A549 (cell line): ENCODE measurements around the gene KRT32. TPM values are rescaled to one million over a fixed set of nuclear protein-coding genes. Genes with fewer than 3 reads are reported as not detected.
A peak's percentile ranks its signal among the peaks of the same experiment; 100 is the strongest.

Experiments used
- ATAC-seq, 2 experiments: fragments of 200-7000 bp in 1 of 2; fragments of >200 bp in 1 of 2; cut with Nextera tagmentation in 1 of 2; cut with Tn5 transposase in 1 of 2; 3 replicates each; pipeline versions ENCODE4 v1.8.0 to v1.9.1; 2018 to 2020; ENCODE audit warnings: mild to moderate bottlenecking in 1 of 2, moderate library complexity in 1 of 2
- CTCF ChIA-PET: fragments of 300-600 bp; sonication (Branson Sonifier 250); formaldehyde crosslinking; extraction: SDS; loops from one replicate; lab custom pipeline; 2021; ENCODE audit warnings: antibody characterized with exemption, inconsistent platforms; lab: Yijun Ruan, JAX
- POLR2A ChIA-PET: fragments of 350-600 bp; formaldehyde crosslinking; extraction: SDS; loops from one replicate; lab custom pipeline; 2021; ENCODE audit warnings: antibody characterized with exemption, inconsistent platforms; lab: Yijun Ruan, JAX
- DNase-seq, 2 experiments: peaks; one replicate each; pipeline versions ENCODE4 v3.0.0 to v3.0.0-alpha.2; 2011 to 2016; ENCODE audit warnings: low read depth in 1 of 2, low spot score in 1 of 2
- FAIRE-seq: peaks from 2 replicates; lab custom pipeline; 2011; peaks lifted over from hg19 to GRCh38; lab: Jason Lieb, UNC
- H3K27ac ChIP-seq, 2 experiments: fragments of >200 bp; sonication (Bioruptor Twin); formaldehyde crosslinking; 3 replicates each; pipeline ENCODE4 v1.5.1; 2016 to 2017
- H3K4me1 ChIP-seq: fragments of >200 bp; sonication (Bioruptor Twin); formaldehyde crosslinking; 3 replicates; pipeline ENCODE4 v1.6.1; 2016
- H3K4me2 ChIP-seq: fragments of >200 bp; sonication (Bioruptor Twin); formaldehyde crosslinking; 3 replicates; pipeline ENCODE4 v1.6.1; 2016
- H3K4me3 ChIP-seq: fragments of >200 bp; sonication (Bioruptor Twin); formaldehyde crosslinking; 3 replicates; pipeline ENCODE4 v1.5.1; 2016
- H3K9me3 ChIP-seq: fragments of >200 bp; sonication (Bioruptor Twin); formaldehyde crosslinking; 3 replicates; pipeline ENCODE4 v1.6.1; 2016
- CHD4 ChIP-seq: fragments of 200-600 bp; sonication (generic); IDR thresholded peaks from 2 replicates; pipeline ENCODE4 v1.6.1; 2016; ENCODE audit warnings: antibody characterized with exemption, mild to moderate bottlenecking, borderline replicate concordance
- CTCF ChIP-seq: fragments of >200 bp; sonication (Bioruptor Twin); formaldehyde crosslinking; IDR thresholded peaks from 3 replicates; pipeline ENCODE4 v1.5.1; 2016
- EHF ChIP-seq: fragments of 250-450 bp; sonication (Bioruptor Pico); IDR thresholded peaks from 2 replicates; pipeline ENCODE4 v1.5.0; 2020; ENCODE audit warnings: mild to moderate bottlenecking
- EHMT2 ChIP-seq: fragments of 200-600 bp; sonication (generic); IDR thresholded peaks from 2 replicates; pipeline ENCODE4 v1.6.1; 2016; ENCODE audit warnings: antibody characterized with exemption, low read depth, mild to moderate bottlenecking, moderate library complexity
- FOSB ChIP-seq: fragments of 250-450 bp; sonication (Bioruptor Pico); IDR thresholded peaks from 2 replicates; pipeline ENCODE4 v1.5.0; 2020; ENCODE audit warnings: mild to moderate bottlenecking, moderate library complexity
- FOXS1 ChIP-seq: fragments of 250-450 bp; sonication (Bioruptor Pico); IDR thresholded peaks from 2 replicates; pipeline ENCODE4 v1.5.0; 2020; ENCODE audit warnings: mild to moderate bottlenecking, moderate library complexity
- HDAC2 ChIP-seq: fragments of 200-600 bp; sonication (generic); IDR thresholded peaks from 2 replicates; pipeline ENCODE4 v1.6.1; 2016
- HOXA7 ChIP-seq: fragments of 250-450 bp; sonication (Bioruptor Pico); IDR thresholded peaks from 2 replicates; pipeline ENCODE4 v1.5.0; 2020; ENCODE audit warnings: mild to moderate bottlenecking, moderate library complexity
- HOXB13 ChIP-seq: fragments of 250-450 bp; sonication (Bioruptor Pico); IDR thresholded peaks from 2 replicates; pipeline ENCODE4 v1.5.0; 2020; ENCODE audit warnings: low read depth, mild to moderate bottlenecking, moderate library complexity
- HOXB5 ChIP-seq: fragments of 250-450 bp; sonication (Bioruptor Pico); IDR thresholded peaks from 2 replicates; pipeline ENCODE4 v1.5.0; 2020; ENCODE audit warnings: mild to moderate bottlenecking, moderate library complexity
- KDM1A ChIP-seq: fragments of 200-600 bp; sonication (generic); IDR thresholded peaks from 2 replicates; pipeline ENCODE4 v1.6.1; 2016; ENCODE audit warnings: low read depth, mild to moderate bottlenecking
- MAZ ChIP-seq: fragments of 150-350 bp; IDR thresholded peaks from 2 replicates; pipeline ENCODE4 v1.6.1; 2014; ENCODE audit warnings: antibody characterized with exemption, low read depth, low read length, borderline replicate concordance
- MYC ChIP-seq: IDR thresholded peaks from 2 replicates; pipeline ENCODE4 v1.6.1; 2012; ENCODE audit warnings: mild to moderate bottlenecking, inconsistent platforms, low read length, improper control_type of control experiment, borderline replicate concordance
- NPAS2 ChIP-seq: fragments of 250-450 bp; sonication (Bioruptor Pico); IDR thresholded peaks from 2 replicates; pipeline ENCODE4 v1.8.0; 2022; ENCODE audit warnings: mild to moderate bottlenecking, moderate library complexity, borderline replicate concordance
- PHF8 ChIP-seq: fragments of 200-600 bp; sonication (generic); IDR thresholded peaks from 2 replicates; pipeline ENCODE4 v1.6.1; 2016; ENCODE audit warnings: low read depth, mild to moderate bottlenecking, antibody characterized with exemption, moderate library complexity, borderline replicate concordance
- POLR2A ChIP-seq: IDR thresholded peaks from 2 replicates; pipeline ENCODE4 v1.6.1; 2012; ENCODE audit warnings: mild to moderate bottlenecking, low read length
- POLR2AphosphoS2 ChIP-seq: conservative IDR thresholded peaks from 2 replicates; pipeline ENCODE4 v1.6.1; 2012; ENCODE audit warnings: low read length, improper control_type of control experiment, inconsistent platforms
- RAD21 ChIP-seq, 2 experiments: fragments of >200 bp in 1 of 2; sonication (Bioruptor Twin) in 1 of 2; formaldehyde crosslinking in 1 of 2; IDR thresholded peaks in 1 of 2; conservative IDR thresholded peaks in 1 of 2; 2 replicates in 1 of 2; 3 replicates in 1 of 2; pipeline ENCODE4 v1.6.1; 2012 to 2018; ENCODE audit warnings: inconsistent platforms in 1 of 2
- RCOR1 ChIP-seq: fragments of 150-350 bp; IDR thresholded peaks from 2 replicates; pipeline ENCODE4 v1.6.1; 2014; ENCODE audit warnings: antibody characterized with exemption, low read length, low read depth
- RFX5 ChIP-seq: fragments of 450-650 bp; IDR thresholded peaks from 2 replicates; pipeline ENCODE4 v1.7.1; 2014; ENCODE audit warnings: antibody characterized with exemption, mild to moderate bottlenecking, moderate library complexity
- RNF2 ChIP-seq: fragments of 200-600 bp; sonication (generic); IDR thresholded peaks from 2 replicates; pipeline ENCODE4 v1.6.1; 2016; ENCODE audit warnings: low read depth, mild to moderate bottlenecking, antibody characterized with exemption, moderate library complexity, borderline replicate concordance
- SMC3 ChIP-seq: fragments of >200 bp; sonication (Bioruptor Twin); formaldehyde crosslinking; IDR thresholded peaks from 3 replicates; pipeline ENCODE4 v1.6.1; 2018; ENCODE audit warnings: inconsistent platforms
- USF2 ChIP-seq: fragments of 450-650 bp; IDR thresholded peaks from 2 replicates; pipeline ENCODE4 v1.6.1; 2014; ENCODE audit warnings: antibody characterized with exemption
- ZFP36 ChIP-seq: fragments of 450-650 bp; IDR thresholded peaks from 2 replicates; pipeline ENCODE4 v1.6.1; 2014; ENCODE audit warnings: borderline replicate concordance; ENCODE audit not compliant: partially characterized antibody
- ZNF302 ChIP-seq: fragments of 250-450 bp; sonication (Bioruptor Pico); IDR thresholded peaks from 2 replicates; pipeline ENCODE4 v1.9.0; 2021; ENCODE audit warnings: inconsistent platforms, mild to moderate bottlenecking, moderate library complexity
- ZSCAN20 ChIP-seq: fragments of 250-450 bp; sonication (Bioruptor Pico); IDR thresholded peaks from 2 replicates; pipeline ENCODE4 v1.8.0; 2022; ENCODE audit warnings: mild to moderate bottlenecking, moderate library complexity
- WGBS: methylation state at CpG from one replicate; pipeline ENCODE4 v1.1.6; 2017; ENCODE audit errors: missing lambda C conversion rate; 5-methylcytosine and 5-hydroxymethylcytosine counted together
- polyA plus RNA-seq, 4 experiments: library from polyadenylated mRNA; depleted of rRNA in 3 of 4; stranded (reverse); fragments of >200 nt; fragmentation: RNase III in 1 of 4; extraction: RNeasy Plus Mini Kit Qiagen cat#74134 plus additional on column Dnase treatment in 1 of 4; gene quantifications; 2 replicates in 3 of 4; 3 replicates in 1 of 4; pipeline ENCODE4 v1.2.3, GENCODE V29; 2011 to 2017
- TF ChIP-seq, protein P1 (sequence below): fragments of >200 bp; sonication (Bioruptor Twin); formaldehyde crosslinking; IDR thresholded peaks from 2 replicates; pipeline ENCODE4 v1.6.1; 2016
- TF ChIP-seq, protein P2 (sequence below): IDR thresholded peaks from 2 replicates; pipeline ENCODE4 v1.6.1; 2012
- TF ChIP-seq, protein P3 (sequence below): fragments of >200 bp; sonication (Bioruptor Twin); formaldehyde crosslinking; IDR thresholded peaks from 3 replicates; pipeline ENCODE4 v1.6.1; 2016
- TF ChIP-seq, protein P4 (sequence below): fragments of 250-450 bp; sonication (Bioruptor Pico); IDR thresholded peaks from 2 replicates; pipeline ENCODE4 v1.5.0; 2020; ENCODE audit warnings: low read depth, mild to moderate bottlenecking, moderate library complexity

Gene KRT32
- polyA plus RNA-seq, 2 of the 4 experiments (the other 2 are of a cell fraction) = not detected

GRCh38 chr17:41496803-41497484 lies 29.8 kb upstream of the KRT32 start:
- ATAC-seq (peak; percentile 91 to 99), FAIRE-seq (peak; percentile 73), DNase-seq (peak; percentile 91 to 95)
- H3K27ac ChIP-seq = peak overlapping the region; percentile 76 to 88
- H3K9me3 ChIP-seq = no peaks in the 10 kb centered on the region
- H3K4me2 ChIP-seq = peak overlapping the region; percentile 72
- peak; percentile 43 for TF ChIP-seq POLR2A
- TF ChIP-seq HOXB5 (CRISPR knock-in tag) = 0 out of 2 replicates have a peak, but pooled peaks have one; percentile 7
- peak; percentile 86 for TF ChIP-seq SMC3
- no peak for TF ChIP-seq HOXB13 (CRISPR knock-in tag)
- TF ChIP-seq FOSB (CRISPR knock-in tag) = no peak
- no peak for TF ChIP-seq MAZ
- TF ChIP-seq MYC = no peak
- TF ChIP-seq HDAC2 = peak; percentile 97
- no peak for TF ChIP-seq RNF2
- no peak for TF ChIP-seq FOXS1 (CRISPR knock-in tag)
- TF ChIP-seq ZNF302 (CRISPR knock-in tag) = 0 out of 2 replicates have a peak, but pooled peaks have one; percentile 8
- no peak for TF ChIP-seq POLR2AphosphoS2
- TF ChIP-seq, protein P1, sequence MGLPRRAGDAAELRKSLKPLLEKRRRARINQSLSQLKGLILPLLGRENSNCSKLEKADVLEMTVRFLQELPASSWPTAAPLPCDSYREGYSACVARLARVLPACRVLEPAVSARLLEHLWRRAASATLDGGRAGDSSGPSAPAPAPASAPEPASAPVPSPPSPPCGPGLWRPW = no peak
- TF ChIP-seq ZFP36 = no peak
- peak; percentile 98 for TF ChIP-seq KDM1A
- TF ChIP-seq RFX5 = no peak
- no peak for TF ChIP-seq EHF
- TF ChIP-seq HOXA7 (CRISPR knock-in tag) = no peak
- no peak for TF ChIP-seq USF2
- no peak for TF ChIP-seq RCOR1
- TF ChIP-seq CHD4 = peak; percentile 99
- TF ChIP-seq PHF8 = no peak
- TF ChIP-seq EHMT2 = no peak
- TF ChIP-seq CTCF = peak; percentile 80
- TF ChIP-seq, protein P2, sequence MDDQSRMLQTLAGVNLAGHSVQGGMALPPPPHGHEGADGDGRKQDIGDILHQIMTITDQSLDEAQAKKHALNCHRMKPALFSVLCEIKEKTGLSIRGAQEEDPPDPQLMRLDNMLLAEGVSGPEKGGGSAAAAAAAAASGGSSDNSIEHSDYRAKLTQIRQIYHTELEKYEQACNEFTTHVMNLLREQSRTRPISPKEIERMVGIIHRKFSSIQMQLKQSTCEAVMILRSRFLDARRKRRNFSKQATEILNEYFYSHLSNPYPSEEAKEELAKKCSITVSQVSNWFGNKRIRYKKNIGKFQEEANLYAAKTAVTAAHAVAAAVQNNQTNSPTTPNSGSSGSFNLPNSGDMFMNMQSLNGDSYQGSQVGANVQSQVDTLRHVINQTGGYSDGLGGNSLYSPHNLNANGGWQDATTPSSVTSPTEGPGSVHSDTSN = no peak
- TF ChIP-seq ZSCAN20 (CRISPR knock-in tag) = no peak
- TF ChIP-seq, protein P3, sequence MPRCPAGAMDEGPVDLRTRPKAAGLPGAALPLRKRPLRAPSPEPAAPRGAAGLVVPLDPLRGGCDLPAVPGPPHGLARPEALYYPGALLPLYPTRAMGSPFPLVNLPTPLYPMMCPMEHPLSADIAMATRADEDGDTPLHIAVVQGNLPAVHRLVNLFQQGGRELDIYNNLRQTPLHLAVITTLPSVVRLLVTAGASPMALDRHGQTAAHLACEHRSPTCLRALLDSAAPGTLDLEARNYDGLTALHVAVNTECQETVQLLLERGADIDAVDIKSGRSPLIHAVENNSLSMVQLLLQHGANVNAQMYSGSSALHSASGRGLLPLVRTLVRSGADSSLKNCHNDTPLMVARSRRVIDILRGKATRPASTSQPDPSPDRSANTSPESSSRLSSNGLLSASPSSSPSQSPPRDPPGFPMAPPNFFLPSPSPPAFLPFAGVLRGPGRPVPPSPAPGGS = no peak
- TF ChIP-seq RAD21 (conservative IDR thresholded peaks at IDR 0.05 in 1 of 2, IDR thresholded peaks at IDR 0.05 in 1 of 2) = peak; percentile 89 to 92
- TF ChIP-seq NPAS2 (CRISPR knock-in tag) = no peak
- TF ChIP-seq, protein P4, sequence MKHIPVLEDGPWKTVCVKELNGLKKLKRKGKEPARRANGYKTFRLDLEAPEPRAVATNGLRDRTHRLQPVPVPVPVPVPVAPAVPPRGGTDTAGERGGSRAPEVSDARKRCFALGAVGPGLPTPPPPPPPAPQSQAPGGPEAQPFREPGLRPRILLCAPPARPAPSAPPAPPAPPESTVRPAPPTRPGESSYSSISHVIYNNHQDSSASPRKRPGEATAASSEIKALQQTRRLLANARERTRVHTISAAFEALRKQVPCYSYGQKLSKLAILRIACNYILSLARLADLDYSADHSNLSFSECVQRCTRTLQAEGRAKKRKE (CRISPR knock-in tag) = no peak
- peaks cover 27% of the 10 kb centered on the region for H3K4me1 ChIP-seq
- no peak overlapping the region for H3K4me3 ChIP-seq
- WGBS = 44% methylated on average over 11 of the region's 12 CpGs
- CTCF ChIA-PET = interaction anchor here (0.8 to 13.1 kb wide), 30 partner anchors 10 to 640 kb away, joined by 3 to 119 read pairs (median 5); partner anchors contain the start of genes KRT13 and KRTAP2-3
- POLR2A ChIA-PET = no interaction called here
